HepG2 (cell line): ENCODE data around the gene SMARCC1. TPM values are rescaled to one million over a fixed set of nuclear protein-coding genes. Genes with fewer than 3 reads are reported as not detected.
A peak's percentile ranks its signal among the peaks of the same experiment; 100 is the strongest.

Experiments
- ATF1 ChIP-seq: IDR thresholded peaks from 2 replicates; pipeline ENCODE4 v1.6.1; 2016; ENCODE audit warnings: mild to moderate bottlenecking, control low read depth
- ATF7 ChIP-seq, 2 experiments: fragments of 450-650 bp in 1 of 2; sonication (generic) in 1 of 2; formaldehyde crosslinking in 1 of 2; IDR thresholded peaks; 2 replicates each; pipeline versions ENCODE4 v1.4.0 to v1.6.1; 2016 to 2020; ENCODE audit warnings: antibody characterized with exemption in 1 of 2, mild to moderate bottlenecking in 1 of 2, missing genetic modification reagents in 1 of 2
- BRCA1 ChIP-seq: sonication (generic); formaldehyde crosslinking; IDR thresholded peaks from 2 replicates; pipeline ENCODE4 v1.4.0; 2020; ENCODE audit warnings: missing genetic modification reagents
- CENPT ChIP-seq: sonication (generic); formaldehyde crosslinking; IDR thresholded peaks from 2 replicates; pipeline ENCODE4 v1.8.0; 2022; ENCODE audit warnings: low read depth, mild to moderate bottlenecking, moderate library complexity, missing genetic modification reagents
- CHCHD3 ChIP-seq: sonication (generic); formaldehyde crosslinking; IDR thresholded peaks from 2 replicates; pipeline ENCODE4 v1.8.0; 2022; ENCODE audit warnings: mild to moderate bottlenecking, missing genetic modification reagents, moderate library complexity
- FOXA3 ChIP-seq: IDR thresholded peaks from 2 replicates; pipeline ENCODE4 v1.6.1; 2016; ENCODE audit warnings: missing genetic modification reagents, missing compliant biosample characterization
- GABPA ChIP-seq, 2 experiments: IDR thresholded peaks; 2 replicates each; pipeline ENCODE4 v1.6.1; 2011 to 2016; ENCODE audit warnings: low read depth in 2 of 2, low read length in 1 of 2, missing biosample characterization in 1 of 2, missing genetic modification characterization in 1 of 2
- GLI4 ChIP-seq: sonication (generic); formaldehyde crosslinking; IDR thresholded peaks from 2 replicates; pipeline ENCODE4 v1.5.1; 2020; ENCODE audit warnings: missing genetic modification reagents, mild to moderate bottlenecking, moderate library complexity, borderline replicate concordance
- GMEB2 ChIP-seq: IDR thresholded peaks from 2 replicates; pipeline ENCODE4 v1.6.1; 2016; ENCODE audit warnings: missing biosample characterization, missing genetic modification reagents, low read depth
- MTA1 ChIP-seq: sonication (generic); formaldehyde crosslinking; IDR thresholded peaks from 2 replicates; pipeline ENCODE4 v1.4.0; 2020; ENCODE audit warnings: missing genetic modification reagents, mild to moderate bottlenecking, borderline replicate concordance
- MTA3 ChIP-seq: sonication (generic); formaldehyde crosslinking; IDR thresholded peaks from 2 replicates; pipeline ENCODE4 v1.4.0; 2020; ENCODE audit warnings: missing genetic modification reagents
- NFE2L1 ChIP-seq: sonication (generic); formaldehyde crosslinking; IDR thresholded peaks from 2 replicates; pipeline ENCODE4 v1.4.0; 2020; ENCODE audit warnings: missing genetic modification reagents, mild to moderate bottlenecking, borderline replicate concordance
- SALL1 ChIP-seq: sonication (generic); formaldehyde crosslinking; IDR thresholded peaks from 2 replicates; pipeline ENCODE4 v1.8.0; 2022; ENCODE audit warnings: mild to moderate bottlenecking, missing genetic modification reagents
- SPEN ChIP-seq: sonication (generic); formaldehyde crosslinking; IDR thresholded peaks from 2 replicates; pipeline ENCODE4 v1.5.1; 2020; ENCODE audit warnings: low read depth, mild to moderate bottlenecking, missing genetic modification reagents
- ZNF230 ChIP-seq: sonication (generic); formaldehyde crosslinking; IDR thresholded peaks from 2 replicates; pipeline ENCODE4 v1.4.0; 2020; ENCODE audit warnings: mild to moderate bottlenecking, missing genetic modification reagents
- ZNF235 ChIP-seq: sonication (generic); formaldehyde crosslinking; IDR thresholded peaks from 2 replicates; pipeline ENCODE4 v1.8.1; 2023; ENCODE audit warnings: mild to moderate bottlenecking, missing genetic modification reagents, borderline replicate concordance
- ZNF343 ChIP-seq: sonication (generic); formaldehyde crosslinking; IDR thresholded peaks from 2 replicates; pipeline ENCODE4 v1.4.0; 2020; ENCODE audit warnings: mild to moderate bottlenecking, missing genetic modification reagents
- ZNF460 ChIP-seq: sonication (generic); formaldehyde crosslinking; IDR thresholded peaks from 2 replicates; pipeline ENCODE4 v1.5.1; 2020; ENCODE audit warnings: missing genetic modification reagents, mild to moderate bottlenecking, borderline replicate concordance
- ZNF709 ChIP-seq: sonication (generic); formaldehyde crosslinking; IDR thresholded peaks from 2 replicates; pipeline ENCODE4 v1.5.0; 2020; ENCODE audit warnings: mild to moderate bottlenecking, missing genetic modification reagents
- ZNF777 ChIP-seq: sonication (generic); formaldehyde crosslinking; IDR thresholded peaks from 2 replicates; pipeline ENCODE4 v1.4.0; 2020; ENCODE audit warnings: missing genetic modification reagents
- ZSCAN29 ChIP-seq: sonication (generic); formaldehyde crosslinking; conservative IDR thresholded peaks from 2 replicates; pipeline ENCODE4 v1.4.0; 2020; ENCODE audit warnings: mild to moderate bottlenecking, missing genetic modification reagents
- polyA plus RNA-seq, 8 experiments: library from polyadenylated mRNA; depleted of rRNA in 3 of 8; stranded (reverse) in 7 of 8; unstranded in 1 of 8; fragments of >200 nt; fragmentation: Illumina TruSeq in 4 of 8; extraction: Trizol in 4 of 8; gene quantifications; 2 replicates each; pipeline versions ENCODE4 v1.2.1 to v1.2.3, GENCODE V29; 2011 to 2016; ENCODE audit warnings: low read depth in 4 of 8, missing spikeins in 1 of 8, mixed read lengths in 1 of 8; ENCODE audit not compliant: insufficient read depth in 1 of 8
- total RNA-seq, 5 experiments: library from RNA; depleted of rRNA; stranded (reverse); fragments of >200 nt; fragmentation: Illumina TruSeq; extraction: Trizol; gene quantifications; 2 replicates each; pipeline ENCODE4 v1.2.3, GENCODE V29; 2016; ENCODE audit warnings: low read depth in 1 of 5
- TF ChIP-seq, protein P1 (sequence below): sonication (generic); formaldehyde crosslinking; IDR thresholded peaks from 2 replicates; pipeline ENCODE4 v1.4.0; 2020; ENCODE audit warnings: missing genetic modification reagents

SMARCC1 gene
- total and polyA plus RNA-seq, 2 of the 13 experiments (the other 11 are each of a cell fraction or from before 2014, with no cell fraction given), result 47.9 to 58.4 TPM

- TF ChIP-seq ZNF709 (CRISPR knock-in tag) (peak; percentile 93; the same call in 1 of the 2 replicates), CHCHD3 (CRISPR knock-in tag) (0 out of 2 replicates have a peak, but pooled peaks have one; percentile 27), ATF1 (CRISPR knock-in tag) (no peak), BRCA1 (CRISPR knock-in tag) (peak; percentile 71; the same call in 1 of the 2 replicates), NFE2L1 (CRISPR knock-in tag) (no peak), FOXA3 (CRISPR knock-in tag) (no peak), GABPA (IDR thresholded peaks at IDR 0.05; ENCODE audit: low read depth, low read length) (peak; percentile 92), GABPA (CRISPR knock-in tag; IDR thresholded peaks at IDR 0.05; ENCODE audit: low read depth) (peak; percentile 89), ZNF343 (peak; percentile 11; the same call in 1 of the 2 replicates), ATF7 (IDR thresholded peaks at IDR 0.05) (no peak), ATF7 (CRISPR knock-in tag; IDR thresholded peaks at IDR 0.05) (no peak), ZNF460 (CRISPR knock-in tag) (no peak), GLI4 (CRISPR knock-in tag) (no peak), ZNF235 (CRISPR knock-in tag) (peak; percentile 91; the same call in 1 of the 2 replicates), ZNF230 (CRISPR knock-in tag) (no peak), SALL1 (CRISPR knock-in tag) (peak; percentile 80), MTA3 (CRISPR knock-in tag) (no peak), SPEN (peak; percentile 92; the same call in 1 of the 2 replicates), CENPT (CRISPR knock-in tag) (no peak), GMEB2 (CRISPR knock-in tag) (no peak), ZSCAN29 (CRISPR knock-in tag) (no peak), ZNF777 (no peak; the same call in 1 of the 2 replicates), MTA1 (no peak)
- TF ChIP-seq, protein P1, sequence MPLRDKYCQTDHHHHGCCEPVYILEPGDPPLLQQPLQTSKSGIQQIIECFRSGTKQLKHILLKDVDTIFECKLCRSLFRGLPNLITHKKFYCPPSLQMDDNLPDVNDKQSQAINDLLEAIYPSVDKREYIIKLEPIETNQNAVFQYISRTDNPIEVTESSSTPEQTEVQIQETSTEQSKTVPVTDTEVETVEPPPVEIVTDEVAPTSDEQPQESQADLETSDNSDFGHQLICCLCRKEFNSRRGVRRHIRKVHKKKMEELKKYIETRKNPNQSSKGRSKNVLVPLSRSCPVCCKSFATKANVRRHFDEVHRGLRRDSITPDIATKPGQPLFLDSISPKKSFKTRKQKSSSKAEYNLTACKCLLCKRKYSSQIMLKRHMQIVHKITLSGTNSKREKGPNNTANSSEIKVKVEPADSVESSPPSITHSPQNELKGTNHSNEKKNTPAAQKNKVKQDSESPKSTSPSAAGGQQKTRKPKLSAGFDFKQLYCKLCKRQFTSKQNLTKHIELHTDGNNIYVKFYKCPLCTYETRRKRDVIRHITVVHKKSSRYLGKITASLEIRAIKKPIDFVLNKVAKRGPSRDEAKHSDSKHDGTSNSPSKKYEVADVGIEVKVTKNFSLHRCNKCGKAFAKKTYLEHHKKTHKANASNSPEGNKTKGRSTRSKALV (CRISPR knock-in tag), result no peak
Observed at GRCh38 chr3:47802734-47803479, 21.2 kb upstream of the SMARCC1 start, which contains the start of gene DHX30 (continued).
